ENCODE data around the gene MEG3.

The MEG3 gene

DNA sequence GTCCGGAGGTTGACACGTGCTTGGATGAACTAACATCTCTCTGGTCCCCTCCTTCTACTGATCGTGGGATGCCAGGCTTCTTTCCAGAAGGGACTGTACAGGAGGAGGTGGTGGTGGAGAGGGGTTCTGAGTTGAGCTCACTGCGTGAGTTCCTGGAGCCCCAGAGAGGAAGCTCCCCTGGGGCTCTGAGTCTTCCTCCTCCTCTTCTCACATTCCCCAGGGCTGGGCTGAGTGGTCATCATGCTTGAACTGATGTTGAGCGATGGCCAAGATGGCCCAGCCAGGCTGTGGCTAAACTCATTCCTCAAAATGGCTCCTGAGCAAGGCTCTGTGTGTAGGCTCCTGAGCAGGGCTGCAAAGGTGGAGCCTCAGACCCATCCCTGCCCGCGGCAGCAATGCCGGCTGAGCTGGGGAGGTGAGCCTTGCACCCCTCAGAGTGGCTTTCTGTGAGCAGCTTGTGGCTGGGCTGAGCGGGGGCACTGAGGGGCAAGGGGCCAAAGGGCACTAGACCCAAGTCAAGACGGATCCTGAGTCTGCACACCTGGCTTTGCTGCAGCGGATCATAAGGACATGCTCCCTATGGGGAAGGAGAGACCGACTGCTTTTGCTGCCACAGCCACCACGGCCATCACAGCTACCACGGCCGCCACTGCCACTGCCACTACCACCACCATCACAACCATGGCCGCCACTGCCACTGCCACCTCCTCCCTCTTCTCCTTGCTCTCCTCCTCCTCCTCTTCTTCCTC, 35.4 kb downstream of the MEG3 start:
- Histone ChIP-seq H3K36me3 (ENCODE audit: control insufficient read depth, insufficient read depth, low read length) (no peaks in the 10 kb centered on the region), H3K4me3 (replicated peaks; ENCODE audit: low read depth, low read length) (no peak overlapping the region), H3K27me3 (replicated peaks; ENCODE audit: control insufficient read depth, insufficient read depth, low read length) (no peaks in the 10 kb centered on the region)
- DNase-seq (ENCODE audit: extremely low read depth, insufficient read length) = no peak
- TF ChIP-seq, protein P1, sequence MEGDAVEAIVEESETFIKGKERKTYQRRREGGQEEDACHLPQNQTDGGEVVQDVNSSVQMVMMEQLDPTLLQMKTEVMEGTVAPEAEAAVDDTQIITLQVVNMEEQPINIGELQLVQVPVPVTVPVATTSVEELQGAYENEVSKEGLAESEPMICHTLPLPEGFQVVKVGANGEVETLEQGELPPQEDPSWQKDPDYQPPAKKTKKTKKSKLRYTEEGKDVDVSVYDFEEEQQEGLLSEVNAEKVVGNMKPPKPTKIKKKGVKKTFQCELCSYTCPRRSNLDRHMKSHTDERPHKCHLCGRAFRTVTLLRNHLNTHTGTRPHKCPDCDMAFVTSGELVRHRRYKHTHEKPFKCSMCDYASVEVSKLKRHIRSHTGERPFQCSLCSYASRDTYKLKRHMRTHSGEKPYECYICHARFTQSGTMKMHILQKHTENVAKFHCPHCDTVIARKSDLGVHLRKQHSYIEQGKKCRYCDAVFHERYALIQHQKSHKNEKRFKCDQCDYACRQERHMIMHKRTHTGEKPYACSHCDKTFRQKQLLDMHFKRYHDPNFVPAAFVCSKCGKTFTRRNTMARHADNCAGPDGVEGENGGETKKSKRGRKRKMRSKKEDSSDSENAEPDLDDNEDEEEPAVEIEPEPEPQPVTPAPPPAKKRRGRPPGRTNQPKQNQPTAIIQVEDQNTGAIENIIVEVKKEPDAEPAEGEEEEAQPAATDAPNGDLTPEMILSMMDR (IDR thresholded peaks at IDR 0.05; ENCODE audit: insufficient read depth, low read length, poor library complexity, severe bottlenecking) = no peak

DNA sequence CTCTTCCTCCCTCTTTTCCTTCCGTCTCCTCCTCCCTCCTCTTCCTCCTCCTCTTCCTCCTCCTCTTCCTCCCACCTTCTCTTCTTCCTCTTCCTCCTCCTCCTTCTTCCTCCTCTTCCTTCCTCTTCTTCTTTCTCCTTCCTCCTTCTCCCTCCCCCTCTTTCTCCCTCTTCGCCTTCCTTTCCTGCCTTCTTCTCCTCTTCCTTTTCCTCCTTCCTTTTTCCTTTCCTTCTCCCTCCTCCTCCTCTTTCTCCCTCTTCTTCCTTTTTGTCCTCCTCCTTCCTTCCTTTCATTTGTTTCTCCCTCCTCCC, 36.0 kb downstream of the MEG3 start:
- H3K36me3 ChIP-seq (ENCODE audit: control insufficient read depth, insufficient read depth, low read length) = no peaks in the 10 kb centered on the region
- DNase-seq (ENCODE audit: extremely low read depth, insufficient read length) = no peak
- H3K4me3 ChIP-seq (replicated peaks; ENCODE audit: low read depth, low read length) = no peak overlapping the region
- no peaks in the 10 kb centered on the region for H3K27me3 ChIP-seq (replicated peaks; ENCODE audit: control insufficient read depth, insufficient read depth, low read length)
- TF ChIP-seq, protein P1 (IDR thresholded peaks at IDR 0.05; ENCODE audit: insufficient read depth, low read length, poor library complexity, severe bottlenecking) = no peak

DNA sequence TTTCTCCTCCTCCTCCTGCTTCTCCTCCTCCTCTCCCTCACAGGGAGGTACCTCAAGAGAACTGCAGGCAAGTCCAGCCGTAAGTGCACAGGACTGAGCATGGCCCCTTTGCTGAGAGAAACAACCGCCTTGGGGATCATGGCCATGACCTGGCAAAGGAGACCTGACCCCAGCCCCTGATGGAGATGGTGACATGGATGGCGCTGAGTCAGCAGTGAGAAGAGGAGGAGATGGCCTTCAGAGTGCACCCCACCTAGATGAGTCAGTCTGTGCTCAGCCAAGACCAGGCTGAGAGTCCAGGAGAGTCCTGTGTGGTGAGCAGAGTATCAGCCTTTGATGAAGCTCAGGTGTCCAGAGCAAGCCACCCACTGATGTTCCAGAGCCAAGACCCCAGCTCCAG, 36.4 kb downstream of the MEG3 start:
- TF ChIP-seq, protein P1 (IDR thresholded peaks at IDR 0.05; ENCODE audit: insufficient read depth, low read length, poor library complexity, severe bottlenecking) = no peak
- DNase-seq (ENCODE audit: extremely low read depth, insufficient read length) = no peak
- no peaks in the 10 kb centered on the region for H3K36me3 ChIP-seq (ENCODE audit: control insufficient read depth, insufficient read depth, low read length)
- H3K4me3 ChIP-seq (replicated peaks; ENCODE audit: low read depth, low read length) = no peak overlapping the region
- H3K27me3 ChIP-seq (replicated peaks; ENCODE audit: control insufficient read depth, insufficient read depth, low read length) = no peaks in the 10 kb centered on the region

DNA sequence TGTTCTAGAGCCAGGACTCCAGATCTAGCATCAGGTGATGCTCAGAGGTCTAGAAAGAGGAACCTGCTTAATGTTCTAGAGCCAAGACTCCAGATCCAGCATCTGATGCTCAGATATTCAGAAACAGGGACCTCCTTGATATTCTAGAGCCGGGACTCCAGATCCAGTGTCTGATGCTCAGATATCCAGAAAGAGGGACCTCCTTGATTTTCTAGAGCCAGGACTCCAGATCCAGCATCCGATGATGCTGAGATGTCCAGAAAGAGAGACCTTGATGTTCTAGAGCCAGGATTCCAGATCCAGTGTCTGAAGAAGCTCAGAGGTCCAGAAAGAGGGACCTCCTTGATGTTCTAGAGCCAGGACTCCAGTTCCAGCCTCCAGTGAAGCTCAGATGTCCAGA, 36.9 kb downstream of the MEG3 start:
- no peaks in the 10 kb centered on the region for H3K36me3 ChIP-seq (ENCODE audit: control insufficient read depth, insufficient read depth, low read length)
- no peak for DNase-seq (ENCODE audit: extremely low read depth, insufficient read length)

DNA sequence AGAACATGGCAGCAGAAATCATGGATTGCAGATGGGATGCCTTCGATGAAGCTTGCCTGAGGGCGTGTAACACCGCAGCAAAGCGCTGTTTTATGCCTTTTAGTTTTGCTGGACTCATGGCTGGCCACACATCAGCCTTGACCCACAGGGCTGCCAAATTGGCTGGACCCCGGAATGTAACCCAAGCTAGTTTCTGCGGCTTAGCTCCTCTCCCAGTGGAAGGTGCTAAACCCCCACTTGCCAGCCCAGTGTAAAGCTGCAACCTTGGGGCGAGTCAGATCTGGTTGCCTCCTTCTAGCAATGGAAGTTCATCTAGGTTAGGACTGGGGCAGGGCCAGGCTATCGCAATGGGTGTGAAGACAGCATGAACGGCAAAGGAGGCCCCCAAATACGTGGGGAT, 38.3 kb downstream of the MEG3 start:
- no peak for DNase-seq (ENCODE audit: extremely low read depth, insufficient read length)
- no peaks in the 10 kb centered on the region for H3K36me3 ChIP-seq (ENCODE audit: control insufficient read depth, insufficient read depth, low read length)
- H3K4me3 ChIP-seq (replicated peaks; ENCODE audit: low read depth, low read length) = no peak overlapping the region
- H3K27me3 ChIP-seq (replicated peaks; ENCODE audit: control insufficient read depth, insufficient read depth, low read length) = no peaks in the 10 kb centered on the region
- TF ChIP-seq, protein P1 (IDR thresholded peaks at IDR 0.05; ENCODE audit: insufficient read depth, low read length, poor library complexity, severe bottlenecking) = no peak

More for the DNA sequence above, 36.9 kb downstream of the MEG3 start:
- no peak overlapping the region for H3K4me3 ChIP-seq (replicated peaks; ENCODE audit: low read depth, low read length)
- no peaks in the 10 kb centered on the region for H3K27me3 ChIP-seq (replicated peaks; ENCODE audit: control insufficient read depth, insufficient read depth, low read length)
- TF ChIP-seq, protein P1 (IDR thresholded peaks at IDR 0.05; ENCODE audit: insufficient read depth, low read length, poor library complexity, severe bottlenecking) = no peak

All from GM06990 (cell line).